PFSK-1 (cell line): ENCODE data around the gene COQ8A.

Source experiments
- FOXP2 ChIP-seq: optimal IDR thresholded peaks from 2 replicates; pipeline ENCODE3; 2011; ENCODE audit warnings: borderline replicate concordance, control low read depth, inconsistent platforms; ENCODE audit not compliant: insufficient read depth; ENCODE audit errors: extremely low read length, extremely low read depth
- POLR2AphosphoS5 ChIP-seq: IDR thresholded peaks from 2 replicates; pipeline ENCODE4 v1.6.1; 2012; ENCODE audit warnings: low read depth, mild to moderate bottlenecking, control low read depth, low read length, moderate library complexity
- REST ChIP-seq, 2 experiments: IDR thresholded peaks; 2 replicates each; pipeline versions ENCODE4 v1.6.1 to v1.8.0; 2011 to 2012; ENCODE audit warnings: low read depth in 2 of 2, low read length in 2 of 2, control low read depth in 1 of 2, inconsistent platforms in 1 of 2, mild to moderate bottlenecking in 1 of 2, moderate library complexity in 1 of 2; ENCODE audit not compliant: insufficient read depth in 1 of 2
- SIN3A ChIP-seq: IDR thresholded peaks from 2 replicates; pipeline ENCODE4 v1.6.1; 2012; ENCODE audit warnings: mild to moderate bottlenecking, low read length, moderate library complexity, borderline replicate concordance; ENCODE audit not compliant: insufficient read depth
- TAF1 ChIP-seq: IDR thresholded peaks from 2 replicates; pipeline ENCODE4 v1.6.1; 2012; ENCODE audit warnings: low read length, control low read depth, borderline replicate concordance; ENCODE audit not compliant: insufficient read depth

Gene COQ8A

GRCh38 chr1:226990133-226990716 is 50.1 kb downstream of the COQ8A start:
- TF ChIP-seq REST (IDR thresholded peaks at IDR 0.05; ENCODE audit: insufficient read depth in 1 of 2, low read depth in 2 of 2, low read length in 2 of 2) (no peak), FOXP2 (no peak), TAF1 (no peak), POLR2AphosphoS5 (no peak), SIN3A (no peak)

GRCh38 chr1:226991920-226992319 is 51.8 kb downstream of the COQ8A start:
- TF ChIP-seq FOXP2 (no peak), SIN3A (no peak), REST (IDR thresholded peaks at IDR 0.05; ENCODE audit: insufficient read depth in 1 of 2, low read depth in 2 of 2, low read length in 2 of 2) (no peak), POLR2AphosphoS5 (no peak), TAF1 (no peak)

- TF ChIP-seq SIN3A (no peak), REST (IDR thresholded peaks at IDR 0.05; ENCODE audit: insufficient read depth in 1 of 2, low read depth in 2 of 2, low read length in 2 of 2) (no peak), TAF1 (no peak), POLR2AphosphoS5 (no peak), FOXP2 (no peak)
These were observed 53.9 kb downstream of the COQ8A start for GRCh38 chr1:226993814-226994585.

- no peak for TF ChIP-seq FOXP2
- no peak for TF ChIP-seq REST (IDR thresholded peaks at IDR 0.05; ENCODE audit: insufficient read depth in 1 of 2, low read depth in 2 of 2, low read length in 2 of 2)
- TF ChIP-seq SIN3A: no peak
- TF ChIP-seq POLR2AphosphoS5: no peak
- TF ChIP-seq TAF1: no peak
These were observed 54.7 kb downstream of the COQ8A start for GRCh38 chr1:226994586-226995364.
